GM18909 (cell line): ENCODE data around the gene FRMD4B.

Experiments
- ATAC-seq: cut with Tn5 transposase; IDR thresholded peaks from one replicate; pipeline ENCODE4 v1.9.1; 2021; ENCODE audit warnings: mild to moderate bottlenecking; ENCODE audit not compliant: unreplicated experiment, poor library complexity

The FRMD4B gene

GRCh38 chr3:69212411-69213160 lies 173.3 kb downstream of the FRMD4B start:
- peak; percentile 72 for ATAC-seq

GRCh38 chr3:69210068-69210730 lies 175.7 kb downstream of the FRMD4B start:
- ATAC-seq, result no peak

- ATAC-seq, result no peak
Observed at GRCh38 chr3:69209413-69209812, 176.5 kb downstream of the FRMD4B start.

- no peak for ATAC-seq
Observed at GRCh38 chr3:69207031-69207430, 178.9 kb downstream of the FRMD4B start.

- ATAC-seq, result no peak
Observed at GRCh38 chr3:69205385-69205784, 180.5 kb downstream of the FRMD4B start.

GRCh38 chr3:69204315-69204957 lies 181.5 kb downstream of the FRMD4B start:
- peak; percentile 92 for ATAC-seq

GRCh38 chr3:69203631-69204314 lies 182.1 kb downstream of the FRMD4B start:
- ATAC-seq, result no peak

- ATAC-seq, result no peak
Observed at GRCh38 chr3:69201658-69202057, 184.2 kb downstream of the FRMD4B start.

- ATAC-seq, result no peak
Observed at GRCh38 chr3:69200384-69201068, 185.4 kb downstream of the FRMD4B start.

GRCh38 chr3:69199942-69200341 lies 185.9 kb downstream of the FRMD4B start:
- ATAC-seq, result no peak

- ATAC-seq, result no peak
Observed at GRCh38 chr3:69197922-69198530, 187.9 kb downstream of the FRMD4B start.

GRCh38 chr3:69197455-69197854 lies 188.4 kb downstream of the FRMD4B start:
- ATAC-seq, result no peak

- ATAC-seq, result no peak
Observed at GRCh38 chr3:69196876-69197275, 189.0 kb downstream of the FRMD4B start.

- ATAC-seq, result no peak
Observed at GRCh38 chr3:69194431-69195165, 191.3 kb downstream of the FRMD4B start.

- ATAC-seq, result no peak
Observed at GRCh38 chr3:69193749-69194148, 192.1 kb downstream of the FRMD4B start.

- no peak for ATAC-seq
Observed at GRCh38 chr3:69191516-69191915, 194.4 kb downstream of the FRMD4B start.

- ATAC-seq, result no peak
Observed at GRCh38 chr3:69189487-69189886, 196.4 kb downstream of the FRMD4B start.

GRCh38 chr3:69186575-69187093 lies 199.3 kb downstream of the FRMD4B start:
- no peak for ATAC-seq
